NK-92 (cell line): ENCODE measurements around the gene GSTK1.
"Not testable (repeated sequence)": the region's sequence is repeated elsewhere in the genome, so short reads cannot be mapped to it uniquely, and the experiment has no call there.

Experiments used
- DNase-seq: peaks from one replicate; lab custom pipeline; 2025; ENCODE audit not compliant: unreplicated experiment; lab: John Stamatoyannopoulos, UW

GSTK1 gene

GRCh38 chr7:143269251-143269650 lies 6.0 kb downstream of the GSTK1 start:
- no peak for DNase-seq

GRCh38 chr7:143271240-143271639 lies 8.0 kb downstream of the GSTK1 start:
- DNase-seq, result no peak

- no peak for DNase-seq
Measured at GRCh38 chr7:143272871-143273270, 9.6 kb downstream of the GSTK1 start.

DNA sequence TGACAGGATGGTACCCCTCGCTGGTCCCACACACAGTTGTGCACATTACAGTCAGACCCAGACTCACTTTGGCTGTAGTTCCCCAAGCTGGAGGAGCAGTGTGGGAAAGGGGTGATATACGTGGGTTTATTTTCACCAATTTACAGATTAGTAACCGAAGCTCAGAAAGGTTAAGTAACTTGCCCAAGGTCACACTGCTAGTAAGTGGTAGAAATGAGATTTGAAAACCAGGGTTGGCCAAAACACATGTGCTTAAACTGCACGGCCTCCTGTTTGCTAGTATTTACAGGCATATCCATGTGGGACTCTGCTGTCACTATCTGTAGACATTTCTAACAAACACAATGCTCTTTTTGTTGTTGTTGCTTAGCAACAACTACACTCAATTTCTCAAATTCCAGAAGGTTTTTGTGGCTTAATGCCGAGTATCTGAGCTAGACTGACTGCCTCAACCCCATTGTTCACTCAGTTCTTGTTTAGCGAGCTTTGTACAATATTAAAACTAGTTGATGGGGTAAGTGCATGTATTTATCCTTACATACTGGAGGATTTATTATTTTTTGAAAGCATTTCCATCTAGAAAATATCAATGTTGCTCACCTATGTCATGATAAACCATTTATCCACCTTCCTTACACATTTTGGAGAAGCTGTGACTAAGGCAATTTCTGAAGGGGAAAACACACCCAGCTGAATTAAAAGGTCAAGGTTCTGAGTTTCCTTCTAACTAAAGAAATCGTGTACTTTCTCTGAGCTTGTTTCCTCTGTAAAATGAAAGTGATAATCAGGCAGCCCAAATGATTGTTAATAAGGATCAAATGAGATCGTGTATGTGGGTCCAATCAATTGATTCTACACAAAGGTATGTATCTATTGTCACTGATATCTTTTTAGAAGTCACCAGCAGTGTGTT lies 16.2 kb downstream of the GSTK1 start:
- DNase-seq, result no peak

DNA sequence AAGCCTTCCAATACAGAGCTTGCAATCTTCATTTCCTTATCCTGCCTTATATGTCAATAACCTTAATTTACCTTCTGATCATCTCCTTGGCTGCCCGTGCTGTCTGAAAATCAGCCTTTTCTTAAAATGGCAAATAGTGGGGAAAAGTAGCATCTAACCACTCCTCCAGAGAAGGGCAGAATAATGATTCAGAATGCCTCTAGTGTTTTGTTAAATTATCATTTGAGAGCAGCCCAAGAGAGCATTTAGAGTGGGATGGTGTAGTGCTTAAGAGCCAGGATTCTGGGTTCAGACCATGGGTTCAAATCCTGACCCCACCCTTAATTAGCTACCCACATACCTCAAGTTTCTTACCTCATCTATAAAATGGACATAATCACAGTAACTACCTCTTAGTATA lies 16.9 kb downstream of the GSTK1 start:
- DNase-seq, result no peak

- DNase-seq, result no peak
Measured at GRCh38 chr7:143280566-143280965, 17.3 kb downstream of the GSTK1 start.

DNA sequence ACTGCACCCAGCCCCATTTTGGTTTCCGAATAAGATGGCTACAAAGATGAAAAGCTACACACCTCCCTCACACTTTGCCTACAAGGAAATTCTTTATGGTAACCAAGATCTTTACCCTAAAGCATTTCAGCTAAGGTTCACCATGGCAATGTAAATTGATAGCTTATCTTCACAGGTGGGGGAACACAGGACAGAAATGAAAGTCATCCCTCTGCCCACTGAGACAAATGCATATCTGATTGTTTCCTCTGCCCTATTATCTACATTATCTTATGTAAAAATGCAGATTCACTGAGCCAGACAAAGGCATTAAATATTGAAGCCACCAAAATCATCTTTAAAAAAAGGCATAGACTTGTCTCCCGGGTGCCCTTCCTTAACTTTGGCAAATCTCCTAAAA lies 18.3 kb downstream of the GSTK1 start:
- DNase-seq, result no peak

GRCh38 chr7:143282124-143282523 lies 18.9 kb downstream of the GSTK1 start:
- no peak for DNase-seq

- no peak for DNase-seq
Measured at GRCh38 chr7:143283381-143283780, 20.1 kb downstream of the GSTK1 start.

DNA sequence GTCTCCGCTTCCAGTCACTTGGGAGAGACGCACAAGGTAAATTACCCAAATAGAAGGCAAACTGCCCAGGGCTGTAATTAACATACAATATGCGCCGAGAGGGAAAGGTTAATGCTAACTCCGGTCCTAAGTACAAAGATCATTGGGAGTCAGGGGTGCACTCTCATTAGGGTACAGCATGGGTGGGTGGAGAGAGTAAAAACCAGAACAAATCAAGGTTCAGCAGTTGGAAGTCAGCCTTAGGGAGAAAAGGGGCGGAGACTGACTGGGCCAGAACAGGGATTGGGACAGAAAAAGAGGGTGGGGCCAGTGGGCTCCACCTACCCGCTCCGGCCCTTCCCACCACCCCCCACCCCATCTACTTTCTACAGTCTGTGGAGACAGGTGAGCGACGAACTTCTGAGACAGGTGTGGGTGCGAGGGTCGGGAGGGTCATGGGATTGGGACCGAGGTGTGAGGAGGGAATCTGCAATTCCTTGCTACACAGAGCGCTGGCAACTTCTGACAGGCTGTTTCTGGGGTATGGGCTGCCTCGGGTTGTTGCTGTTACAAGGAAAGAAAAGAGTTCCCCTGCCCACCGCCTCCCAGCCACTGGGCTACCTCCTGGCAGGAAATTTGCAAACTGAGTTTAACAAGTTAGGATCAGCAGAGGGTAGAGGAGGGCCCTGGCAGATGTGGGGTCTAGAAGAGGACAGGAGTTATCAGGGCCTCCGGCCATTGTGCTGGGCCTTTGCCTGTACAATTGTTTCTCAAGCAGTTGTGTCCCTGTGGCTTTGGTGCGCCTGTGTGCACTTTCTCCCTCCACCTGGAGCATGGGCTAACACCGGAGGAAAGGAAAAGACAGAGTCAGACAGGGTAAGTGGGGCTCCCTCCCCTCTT lies 21.6 kb downstream of the GSTK1 start, which contains the start of gene TMEM139:
TMEM139 (plus strand) TSS at position 368 of the 879 bp plus-strand sequence. CDS start 1,000 bp downstream, outside the sequence.
- DNase-seq, result no peak

GRCh38 chr7:143285470-143285778 lies 22.2 kb downstream of the GSTK1 start:
- no peak for DNase-seq

- no peak for DNase-seq
Measured at GRCh38 chr7:143285806-143286521, 22.7 kb downstream of the GSTK1 start.

DNA sequence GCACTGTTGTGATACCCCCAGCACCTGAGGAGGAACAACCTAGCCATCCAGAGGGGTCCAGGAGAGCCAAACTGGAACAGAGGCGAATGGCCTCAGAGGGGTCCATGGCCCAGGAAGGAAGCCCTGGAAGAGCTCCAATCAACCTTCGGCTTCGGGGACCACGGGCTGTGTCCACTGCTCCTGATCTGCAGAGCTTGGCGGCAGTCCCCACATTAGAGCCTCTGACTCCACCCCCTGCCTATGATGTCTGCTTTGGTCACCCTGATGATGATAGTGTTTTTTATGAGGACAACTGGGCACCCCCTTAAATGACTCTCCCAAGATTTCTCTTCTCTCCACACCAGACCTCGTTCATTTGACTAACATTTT lies 23.3 kb downstream of the GSTK1 start:
- DNase-seq, result no peak

- no peak for DNase-seq
Measured at GRCh38 chr7:143287339-143287934, 24.2 kb downstream of the GSTK1 start.

DNA sequence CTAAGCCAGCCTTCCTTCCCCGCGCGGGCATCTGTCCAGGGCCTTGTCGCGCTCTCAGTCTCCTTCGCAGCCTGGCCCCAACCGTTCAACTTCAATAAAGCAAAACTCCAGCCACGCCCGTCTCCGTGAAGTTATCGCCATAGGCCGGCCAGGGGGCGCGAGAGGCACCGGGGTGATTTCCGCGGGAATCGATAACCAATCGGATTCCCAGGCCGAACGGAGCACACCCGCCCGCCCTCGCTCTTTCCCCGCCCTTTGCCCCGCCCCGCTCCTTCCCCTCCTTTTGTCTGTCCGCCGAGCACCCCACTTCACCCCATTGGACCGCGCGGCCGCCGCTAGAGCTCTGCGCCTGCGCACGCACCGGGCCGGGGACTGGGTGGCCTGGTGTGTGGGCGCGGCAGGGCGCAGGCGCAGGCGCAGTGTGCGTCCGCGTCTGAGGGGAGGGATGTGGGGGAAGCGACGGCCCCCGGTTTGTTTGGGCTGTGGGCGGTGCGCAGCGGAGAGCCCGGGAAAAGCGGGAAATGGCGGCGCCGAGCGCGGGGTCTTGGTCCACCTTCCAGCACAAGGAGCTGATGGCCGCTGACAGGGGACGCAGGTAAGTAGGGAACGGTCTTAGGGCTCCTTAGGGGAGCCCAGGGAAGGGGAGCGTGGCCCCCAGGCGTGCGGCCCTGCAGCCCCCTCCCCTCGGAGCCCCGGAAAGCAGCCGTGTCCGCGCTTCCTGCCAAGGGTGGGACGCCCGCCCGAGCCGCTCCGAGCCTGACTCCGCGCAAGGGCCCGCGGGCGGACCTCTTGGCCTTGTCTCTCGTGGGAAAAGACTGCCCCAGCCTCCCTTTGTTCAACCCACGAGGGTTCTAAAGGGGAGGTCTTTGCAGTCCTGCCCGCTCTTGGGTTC lies 24.9 kb downstream of the GSTK1 start, which contains the start of gene CASP2:
CASP2 (plus strand) TSS at position 417 of the 892 bp plus-strand sequence; CDS start at position 522, 105 bp downstream.
- DNase-seq, result peak; percentile 93

DNA sequence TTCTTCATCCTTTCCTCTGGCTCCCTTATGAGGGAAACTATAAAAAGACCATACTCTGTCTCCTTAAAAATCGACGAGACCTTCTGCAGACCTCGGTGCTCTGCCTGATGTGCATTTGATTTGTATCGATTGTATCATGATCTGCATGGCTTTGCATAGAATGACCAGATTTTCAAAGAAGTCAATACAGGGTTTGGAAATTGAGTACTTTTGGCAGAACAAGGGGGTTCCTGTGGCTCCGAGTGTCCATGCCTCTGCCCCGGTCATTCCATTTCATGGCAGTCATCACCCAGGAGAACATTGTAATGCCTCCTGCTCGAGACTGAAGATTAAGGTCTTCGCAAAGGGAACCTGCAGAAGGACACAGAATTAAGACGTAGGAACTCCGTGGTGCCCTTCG lies 25.6 kb downstream of the GSTK1 start:
- DNase-seq, result no peak

DNA sequence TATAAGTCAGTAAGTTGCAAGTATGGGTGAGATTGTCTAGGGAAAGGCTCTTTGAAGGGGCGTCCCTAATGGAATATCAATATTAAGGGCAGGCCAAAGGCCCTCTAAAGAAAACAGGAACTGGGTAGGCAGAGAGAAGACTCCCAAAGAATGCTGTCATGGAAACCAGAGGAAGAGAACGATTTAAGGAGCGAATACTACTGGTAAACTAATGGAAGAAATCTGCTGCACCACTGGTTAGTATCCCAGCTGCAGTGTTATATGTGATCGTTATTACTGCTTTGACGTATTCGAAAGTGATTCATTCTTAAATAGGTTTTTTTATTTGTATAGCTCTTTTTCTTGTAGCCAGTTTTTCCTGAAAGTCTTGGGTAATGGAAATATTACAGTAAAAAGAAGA lies 26.2 kb downstream of the GSTK1 start:
- DNase-seq, result no peak

- DNase-seq, result not testable (repeated sequence)
Measured at GRCh38 chr7:143289888-143290287, 26.6 kb downstream of the GSTK1 start.

- no peak for DNase-seq
Measured at GRCh38 chr7:143290293-143290692, 27.1 kb downstream of the GSTK1 start.

DNA sequence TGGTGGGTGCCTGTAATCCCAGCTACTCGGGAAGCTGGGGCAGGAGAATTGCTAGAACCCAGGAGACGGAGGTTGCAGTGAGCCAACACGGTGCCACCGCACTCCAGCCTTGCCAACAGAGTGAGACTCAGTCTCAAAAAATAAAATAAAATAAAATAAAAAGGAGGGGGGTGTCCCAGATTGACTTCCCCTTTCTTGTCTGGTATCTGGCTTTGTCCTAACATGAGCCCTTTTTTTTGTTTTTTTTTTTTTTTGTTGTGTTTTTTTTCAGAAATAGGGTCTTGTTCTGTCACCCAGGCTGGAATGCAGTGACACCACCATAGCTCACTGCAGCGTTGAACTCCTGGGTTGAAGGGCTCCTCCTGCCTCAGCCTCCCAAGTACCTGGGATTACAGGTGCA lies 29.6 kb downstream of the GSTK1 start:
- DNase-seq, result no peak
